A673 (cell line): Measurements from ENCODE around the gene CFAP97D2.

Experiments used
- EZH2 ChIP-seq: fragments of 200-600 bp; sonication (generic); IDR thresholded peaks from 2 replicates; pipeline ENCODE4 v1.6.1; 2017; ENCODE audit warnings: borderline replicate concordance, low read depth, mild to moderate bottlenecking, mixed read lengths, antibody characterized with exemption, low read length; ENCODE audit not compliant: poor library complexity, severe bottlenecking
- TF ChIP-seq, protein P1 (sequence below): fragments of 300-800, 200-600 bp; sonication (generic); conservative IDR thresholded peaks from 2 replicates; pipeline ENCODE4 v1.5.1; 2017; ENCODE audit warnings: low read depth, mild to moderate bottlenecking, antibody characterized with exemption, low read length, moderate library complexity, mixed read lengths

- TF ChIP-seq, protein P1, sequence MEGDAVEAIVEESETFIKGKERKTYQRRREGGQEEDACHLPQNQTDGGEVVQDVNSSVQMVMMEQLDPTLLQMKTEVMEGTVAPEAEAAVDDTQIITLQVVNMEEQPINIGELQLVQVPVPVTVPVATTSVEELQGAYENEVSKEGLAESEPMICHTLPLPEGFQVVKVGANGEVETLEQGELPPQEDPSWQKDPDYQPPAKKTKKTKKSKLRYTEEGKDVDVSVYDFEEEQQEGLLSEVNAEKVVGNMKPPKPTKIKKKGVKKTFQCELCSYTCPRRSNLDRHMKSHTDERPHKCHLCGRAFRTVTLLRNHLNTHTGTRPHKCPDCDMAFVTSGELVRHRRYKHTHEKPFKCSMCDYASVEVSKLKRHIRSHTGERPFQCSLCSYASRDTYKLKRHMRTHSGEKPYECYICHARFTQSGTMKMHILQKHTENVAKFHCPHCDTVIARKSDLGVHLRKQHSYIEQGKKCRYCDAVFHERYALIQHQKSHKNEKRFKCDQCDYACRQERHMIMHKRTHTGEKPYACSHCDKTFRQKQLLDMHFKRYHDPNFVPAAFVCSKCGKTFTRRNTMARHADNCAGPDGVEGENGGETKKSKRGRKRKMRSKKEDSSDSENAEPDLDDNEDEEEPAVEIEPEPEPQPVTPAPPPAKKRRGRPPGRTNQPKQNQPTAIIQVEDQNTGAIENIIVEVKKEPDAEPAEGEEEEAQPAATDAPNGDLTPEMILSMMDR: no peak
- no peak for TF ChIP-seq EZH2
Observed at GRCh38 chr13:114259374-114259773, 80.3 kb downstream of the CFAP97D2 start.
